Loucy (cell line): ENCODE data around the gene FAM193A.

Experiments
- H2AFZ ChIP-seq: fragments of 200-600 bp; sonication (generic); 2 replicates; pipeline ENCODE4 v1.6.0; 2016; ENCODE audit warnings: antibody characterized with exemption, mild to moderate bottlenecking, low read length, moderate library complexity
- H3F3A ChIP-seq: fragments of 200-600 bp; 2 replicates; pipeline ENCODE4 v1.6.0; 2016; ENCODE audit warnings: antibody characterized with exemption, low read depth, mild to moderate bottlenecking
- H3K27me3 ChIP-seq: fragments of 200-600 bp; sonication (generic); 2 replicates; pipeline ENCODE4 v1.6.1; 2014; ENCODE audit warnings: low read length, mild to moderate bottlenecking; ENCODE audit not compliant: insufficient read depth, poor library complexity, severe bottlenecking
- H3K36me3 ChIP-seq: fragments of 200-600 bp; sonication (generic); 2 replicates; pipeline ENCODE4 v1.6.1; 2016; ENCODE audit warnings: low read length; ENCODE audit not compliant: insufficient read depth
- H3K4me1 ChIP-seq: fragments of 200-600 bp; sonication (generic); 2 replicates; pipeline ENCODE4 v1.5.1; 2014; ENCODE audit warnings: low read length, mild to moderate bottlenecking; ENCODE audit not compliant: insufficient read depth, poor library complexity, severe bottlenecking
- H3K4me2 ChIP-seq: fragments of 200-600 bp; sonication (generic); 2 replicates; pipeline ENCODE4 v1.6.0; 2014; ENCODE audit warnings: antibody characterized with exemption, low read length, low read depth, mild to moderate bottlenecking; ENCODE audit not compliant: poor library complexity, severe bottlenecking
- H3K4me3 ChIP-seq: fragments of 200-600 bp; sonication (generic); 2 replicates; pipeline ENCODE4 v1.5.1; 2014; ENCODE audit warnings: low read length, mild to moderate bottlenecking, mixed read lengths; ENCODE audit not compliant: poor library complexity, severe bottlenecking
- H3K79me2 ChIP-seq: fragments of 200-600 bp; sonication (generic); 2 replicates; pipeline ENCODE4 v1.6.1; 2014; ENCODE audit warnings: low read length; ENCODE audit not compliant: insufficient read depth
- H3K9ac ChIP-seq: fragments of 200-600 bp; sonication (generic); 2 replicates; pipeline ENCODE4 v1.6.0; 2014; ENCODE audit warnings: mild to moderate bottlenecking, low read depth, low read length, moderate library complexity; ENCODE audit not compliant: poor library complexity, severe bottlenecking
- H3K9me2 ChIP-seq: fragments of 200-600 bp; sonication (generic); replicated peaks from 2 replicates; pipeline ENCODE4 v1.6.1; 2016; ENCODE audit warnings: low read depth, low read length, mixed read lengths
- H3K9me3 ChIP-seq: fragments of 200-600 bp; sonication (generic); 2 replicates; pipeline ENCODE4 v1.6.1; 2014; ENCODE audit warnings: mild to moderate bottlenecking, antibody characterized with exemption, low read length, low read depth; ENCODE audit not compliant: insufficient read depth
- H4K20me1 ChIP-seq: fragments of 200-600 bp; sonication (generic); 2 replicates; pipeline ENCODE4 v1.6.0; 2014; ENCODE audit warnings: antibody characterized with exemption, low read length, mild to moderate bottlenecking; ENCODE audit not compliant: insufficient read depth, poor library complexity, severe bottlenecking
- CTCF ChIP-seq: fragments of 200-600 bp; sonication (generic); conservative IDR thresholded peaks from 2 replicates; pipeline ENCODE4 v1.5.1; 2014; ENCODE audit warnings: mild to moderate bottlenecking, antibody characterized with exemption, low read length
- EZH2phosphoT487 ChIP-seq: fragments of 200-600 bp; IDR thresholded peaks from 2 replicates; pipeline ENCODE4 v1.6.1; 2018; ENCODE audit warnings: antibody characterized with exemption, mild to moderate bottlenecking, moderate library complexity, borderline replicate concordance

The FAM193A gene

GRCh38 chr4:2579910-2580309, 43.5 kb downstream of the FAM193A start:
- H3K9ac ChIP-seq, result no peak overlapping the region
- H3K36me3 ChIP-seq, result no peaks in the 10 kb centered on the region
- no peak overlapping the region for H2AFZ ChIP-seq
- H4K20me1 ChIP-seq, result peaks cover 47% of the 10 kb centered on the region
- no peaks in the 10 kb centered on the region for H3K4me1 ChIP-seq
- TF ChIP-seq EZH2phosphoT487, result no peak
- TF ChIP-seq CTCF, result no peak
- no peaks in the 10 kb centered on the region for H3F3A ChIP-seq
- H3K4me3 ChIP-seq, result no peak overlapping the region
- no peaks in the 10 kb centered on the region for H3K27me3 ChIP-seq
- H3K79me2 ChIP-seq, result peaks cover 100% of the 10 kb centered on the region
- H3K9me2 ChIP-seq, result no peaks in the 10 kb centered on the region
- H3K4me2 ChIP-seq, result no peak overlapping the region
- H3K9me3 ChIP-seq, result no peaks in the 10 kb centered on the region

- Histone ChIP-seq H3K9me2 (no peaks in the 10 kb centered on the region), H3K4me3 (no peak overlapping the region), H4K20me1 (peaks cover 49% of the 10 kb centered on the region), H2AFZ (no peak overlapping the region), H3K4me1 (no peaks in the 10 kb centered on the region), H3K9me3 (no peaks in the 10 kb centered on the region), H3K27me3 (no peaks in the 10 kb centered on the region), H3K9ac (no peak overlapping the region), H3K36me3 (no peaks in the 10 kb centered on the region), H3F3A (no peaks in the 10 kb centered on the region), H3K79me2 (peaks cover 100% of the 10 kb centered on the region), H3K4me2 (no peak overlapping the region)
- TF ChIP-seq CTCF (no peak), EZH2phosphoT487 (no peak)
Measured at GRCh38 chr4:2583092-2583491, 46.6 kb downstream of the FAM193A start.

- no peak overlapping the region for H3K4me2 ChIP-seq
- no peaks in the 10 kb centered on the region for H3K9me2 ChIP-seq
- H3K4me3 ChIP-seq, result no peak overlapping the region
- H3F3A ChIP-seq, result no peaks in the 10 kb centered on the region
- no peaks in the 10 kb centered on the region for H3K27me3 ChIP-seq
- TF ChIP-seq EZH2phosphoT487 (no peak), CTCF (no peak)
- no peaks in the 10 kb centered on the region for H3K9me3 ChIP-seq
- H4K20me1 ChIP-seq, result peaks cover 52% of the 10 kb centered on the region
- H2AFZ ChIP-seq, result no peak overlapping the region
- peaks cover 100% of the 10 kb centered on the region for H3K79me2 ChIP-seq
- H3K4me1 ChIP-seq, result no peaks in the 10 kb centered on the region
- H3K36me3 ChIP-seq, result no peaks in the 10 kb centered on the region
- H3K9ac ChIP-seq, result no peak overlapping the region
Measured at GRCh38 chr4:2583517-2583916, 47.1 kb downstream of the FAM193A start.
